Left lung (tissue), 10 donors: ENCODE measurements around the gene NEXN. TPM values are rescaled to one million over a fixed set of nuclear protein-coding genes. Genes with fewer than 3 reads are reported as not detected.

ENCODE experiments used
- ATAC-seq: fragments of 200-7000 bp; cut with Tn5 transposase; one replicate; pipeline ENCODE4 v1.9.1; 2020; ENCODE audit warnings: moderate library complexity
- DNase-seq, 4 donors: peaks; one replicate each; pipeline ENCODE4 v3.0.0-alpha.2; 2013 to 2020
- H3K27ac ChIP-seq, 2 donors: fragments of 200-600 bp; sonication (generic) in 1 of 2; one replicate each; pipeline versions ENCODE4 v1.5.0 to v1.8.0; 2020 to 2021
- H3K27me3 ChIP-seq, 2 donors: fragments of 200-600 bp; sonication (generic) in 1 of 2; one replicate each; pipeline versions ENCODE4 v1.5.0 to v1.8.0; 2020 to 2021
- H3K36me3 ChIP-seq, 2 donors: fragments of 200-600 bp; sonication (generic) in 1 of 2; one replicate each; pipeline versions ENCODE4 v1.5.0 to v1.8.0; 2020 to 2021
- H3K4me1 ChIP-seq, 2 donors: fragments of 200-600 bp; one replicate each; pipeline ENCODE4 v1.8.0; 2021
- H3K4me3 ChIP-seq, 2 donors: fragments of 200-600 bp; sonication (generic) in 1 of 2; one replicate each; pipeline versions ENCODE4 v1.5.0 to v1.8.0; 2020 to 2021; ENCODE audit warnings: mild to moderate bottlenecking in 1 of 2
- H3K9me3 ChIP-seq, 2 donors: fragments of 200-600 bp; sonication (generic) in 1 of 2; one replicate each; pipeline versions ENCODE4 v1.5.0 to v1.8.0; 2020 to 2021
- intact Hi-C, 2 donors: fragments of 100-400 bp; cut with DNase I; formaldehyde crosslinking; loops; one replicate each; pipeline versions ENCODE4 v1.11.2 to v1.14.2; 2022
- polyA plus RNA-seq, 6 donors: library from polyadenylated mRNA; unstranded; fragments of 120-200 nt; gene quantifications; one replicate each; pipeline ENCODE4 v1.2.1, GENCODE V29; 2013; ENCODE audit not compliant: insufficient read length in 6 of 6
- total RNA-seq, 2 donors: library from RNA; stranded (reverse); fragmentation: NEBNext Ultra II Directional; extraction: Animal tissue kit (Norgen Biotek cat#: 25700); gene quantifications; one replicate each; pipeline ENCODE4 v1.2.1, GENCODE V29; 2021
- TF ChIP-seq, protein P1 (sequence below), 2 donors: fragments of 200-600 bp; sonication (generic) in 1 of 2; IDR thresholded peaks; one replicate each; pipeline versions ENCODE4 v1.5.0 to v1.8.0; 2021; ENCODE audit warnings: antibody characterized with exemption in 2 of 2
- donor health status: DM: no; HTN: yes; CAD: no.
- donor health status: DM: no; HTN: no; CAD: no.

Gene NEXN
- total and polyA plus RNA-seq, 8 donors: 17.9 to 45.0 (median 34.9) TPM

DNA sequence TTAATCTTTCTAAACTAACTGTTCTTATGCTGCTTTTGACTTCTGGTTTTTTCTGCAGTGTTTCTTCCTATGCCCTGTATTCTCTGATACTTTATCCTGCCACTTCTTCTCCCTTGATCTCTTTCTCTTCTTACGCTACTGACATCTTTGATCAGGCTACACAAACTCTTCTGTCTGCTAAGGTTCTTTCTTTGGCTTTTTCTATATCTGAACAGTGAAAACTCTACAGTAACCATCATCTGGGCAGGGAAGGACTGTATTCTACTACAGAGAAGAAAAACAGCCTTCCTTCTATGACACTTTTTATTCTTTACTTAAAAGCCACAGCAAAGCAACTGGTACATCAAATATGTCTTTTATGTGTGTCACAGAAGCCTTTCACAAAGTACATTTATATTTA lies 7.4 kb upstream of the NEXN start:
- Histone ChIP-seq H3K4me3 (no peak overlapping the region), H3K27me3 (no peaks in the 10 kb centered on the region), H3K4me1 (no peaks in the 10 kb centered on the region), H3K9me3 (no peaks in the 10 kb centered on the region), H3K36me3 (no peaks in the 10 kb centered on the region), H3K27ac (no peak overlapping the region)
- intact Hi-C loops: loop anchor here in 1 of 2 donors (10.0 kb wide), 1 partner anchor 56 kb away; no protein-coding TSS in a partner anchor
- TF ChIP-seq, protein P1, sequence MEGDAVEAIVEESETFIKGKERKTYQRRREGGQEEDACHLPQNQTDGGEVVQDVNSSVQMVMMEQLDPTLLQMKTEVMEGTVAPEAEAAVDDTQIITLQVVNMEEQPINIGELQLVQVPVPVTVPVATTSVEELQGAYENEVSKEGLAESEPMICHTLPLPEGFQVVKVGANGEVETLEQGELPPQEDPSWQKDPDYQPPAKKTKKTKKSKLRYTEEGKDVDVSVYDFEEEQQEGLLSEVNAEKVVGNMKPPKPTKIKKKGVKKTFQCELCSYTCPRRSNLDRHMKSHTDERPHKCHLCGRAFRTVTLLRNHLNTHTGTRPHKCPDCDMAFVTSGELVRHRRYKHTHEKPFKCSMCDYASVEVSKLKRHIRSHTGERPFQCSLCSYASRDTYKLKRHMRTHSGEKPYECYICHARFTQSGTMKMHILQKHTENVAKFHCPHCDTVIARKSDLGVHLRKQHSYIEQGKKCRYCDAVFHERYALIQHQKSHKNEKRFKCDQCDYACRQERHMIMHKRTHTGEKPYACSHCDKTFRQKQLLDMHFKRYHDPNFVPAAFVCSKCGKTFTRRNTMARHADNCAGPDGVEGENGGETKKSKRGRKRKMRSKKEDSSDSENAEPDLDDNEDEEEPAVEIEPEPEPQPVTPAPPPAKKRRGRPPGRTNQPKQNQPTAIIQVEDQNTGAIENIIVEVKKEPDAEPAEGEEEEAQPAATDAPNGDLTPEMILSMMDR (IDR thresholded peaks at IDR 0.05): no peak
- ATAC-seq (no peak), DNase-seq (no peak)

DNA sequence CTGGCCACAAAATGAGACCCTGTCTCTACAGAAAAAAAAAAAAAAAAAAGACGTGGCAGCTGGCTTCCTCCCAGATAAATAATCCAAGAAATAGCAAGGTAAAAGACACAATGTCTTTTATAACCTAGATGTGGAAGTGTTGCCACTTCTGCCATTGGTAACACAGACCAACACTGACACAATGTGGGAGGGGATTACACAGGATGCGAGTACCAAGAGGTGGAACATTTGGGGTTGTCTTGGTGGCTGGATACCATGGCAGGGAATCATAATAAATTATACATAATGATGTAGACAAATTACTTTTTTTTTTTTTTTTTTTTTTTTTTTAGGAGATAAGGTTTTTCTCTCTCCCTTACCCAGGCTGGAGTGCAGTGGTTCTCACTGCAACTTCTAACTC lies 6.0 kb upstream of the NEXN start:
- intact Hi-C loops: loop anchor here in 1 of 2 donors (10.0 kb wide), 1 partner anchor 58 kb away; no protein-coding TSS in a partner anchor
- TF ChIP-seq, protein P1 (IDR thresholded peaks at IDR 0.05): no peak
- H3K36me3 ChIP-seq: no peaks in the 10 kb centered on the region
- no peaks in the 10 kb centered on the region for H3K27me3 ChIP-seq
- no peak overlapping the region for H3K27ac ChIP-seq
- H3K9me3 ChIP-seq: no peaks in the 10 kb centered on the region
- no peak for DNase-seq
- H3K4me3 ChIP-seq: no peak overlapping the region
- no peak for ATAC-seq
- no peaks in the 10 kb centered on the region for H3K4me1 ChIP-seq

DNA sequence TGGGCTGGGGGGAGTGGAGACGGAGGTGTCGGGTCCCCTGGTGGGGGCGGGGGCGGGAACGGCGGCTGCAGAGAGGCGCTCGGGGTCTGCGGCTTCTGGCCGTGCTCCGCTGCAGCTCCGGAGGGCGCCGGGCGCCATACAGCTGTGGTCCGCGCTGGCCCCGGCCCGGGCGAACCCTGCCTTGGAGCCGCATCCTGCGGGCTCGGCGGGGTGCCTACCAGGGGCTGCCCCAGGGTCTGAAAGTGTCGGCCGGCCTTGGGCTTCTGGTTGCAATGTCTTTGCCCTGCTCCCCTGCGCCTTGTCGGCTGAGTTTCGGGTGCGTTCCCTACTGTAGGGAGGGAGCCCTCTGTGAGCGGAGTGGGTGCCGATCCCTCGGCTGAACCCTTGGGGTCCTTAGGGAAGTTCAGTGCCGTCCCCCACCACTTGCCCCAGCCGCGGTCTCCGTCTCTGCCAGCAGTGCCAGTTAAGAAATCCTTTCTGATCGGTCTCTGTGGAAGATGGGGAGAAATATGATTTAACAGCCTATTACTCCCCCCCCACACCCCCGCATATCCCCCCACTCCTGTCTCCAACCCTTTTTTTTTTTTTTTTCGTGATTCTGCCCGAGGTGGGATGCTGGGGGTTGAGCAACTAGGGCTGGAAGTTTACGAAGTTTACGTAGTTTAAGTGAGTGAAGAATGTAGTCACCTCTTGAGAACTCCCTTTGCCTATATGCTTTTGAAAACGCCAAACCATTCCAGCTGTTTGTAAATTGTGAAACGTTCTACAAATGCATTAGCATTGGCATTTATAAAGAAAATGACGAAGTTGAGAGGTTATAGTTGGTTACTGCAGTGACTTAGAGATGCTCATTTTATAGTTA lies 588 bp downstream of the NEXN start:
- TF ChIP-seq, protein P1 (IDR thresholded peaks at IDR 0.05): no peak
- intact Hi-C loops: loop anchor here in 1 of 2 donors (10.0 kb wide), 1 partner anchor 64 kb away; no protein-coding TSS in a partner anchor
- Histone ChIP-seq H3K4me1 (peaks cover 0 to 10% of the 10 kb centered on the region in 2 donors), H3K36me3 (no peaks in the 10 kb centered on the region), H3K27me3 (peaks cover 0 to 14% of the 10 kb centered on the region in 2 donors), H3K9me3 (no peaks in the 10 kb centered on the region), H3K27ac (peak overlapping the region; percentile 82 to 89), H3K4me3 (peak overlapping the region; percentile 54 to 73)
- ATAC-seq: peak; percentile 69
- peak; percentile 34 to 84 (median 68) for DNase-seq

DNA sequence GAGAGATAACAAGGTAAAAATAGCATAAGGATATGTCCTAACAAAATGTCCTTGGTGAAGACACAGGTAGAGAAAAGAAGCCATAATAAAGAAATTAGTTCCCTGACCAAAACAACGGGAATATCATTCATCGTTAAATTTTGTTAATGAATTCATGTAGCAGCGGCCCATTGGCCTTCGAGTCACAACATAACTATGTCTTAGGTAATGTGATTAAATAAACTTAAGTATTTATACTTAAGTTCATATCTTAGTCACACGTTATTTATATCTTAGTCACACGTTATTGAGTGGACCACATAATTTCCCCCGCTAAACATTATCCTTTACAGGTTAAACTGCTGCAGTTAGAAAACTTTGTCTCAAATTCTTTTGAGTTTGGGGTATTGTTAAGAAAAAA lies 1.2 kb downstream of the NEXN start:
- Histone ChIP-seq H3K27me3 (peaks cover 0 to 14% of the 10 kb centered on the region in 2 donors), H3K4me1 (peaks cover 0 to 10% of the 10 kb centered on the region in 2 donors), H3K4me3 (peak overlapping the region; percentile 54 to 73), H3K36me3 (peaks cover 0 to 3% of the 10 kb centered on the region in 2 donors), H3K9me3 (no peaks in the 10 kb centered on the region), H3K27ac (peak overlapping the region; percentile 82 to 89)
- intact Hi-C loops: loop anchor here in 1 of 2 donors (10.0 kb wide), 1 partner anchor 65 kb away; no protein-coding TSS in a partner anchor
- DNase-seq (peak in 2 of 4 donors; percentile 10 to 17), ATAC-seq (peak; percentile 46)
- TF ChIP-seq, protein P1 (IDR thresholded peaks at IDR 0.05): no peak

DNA sequence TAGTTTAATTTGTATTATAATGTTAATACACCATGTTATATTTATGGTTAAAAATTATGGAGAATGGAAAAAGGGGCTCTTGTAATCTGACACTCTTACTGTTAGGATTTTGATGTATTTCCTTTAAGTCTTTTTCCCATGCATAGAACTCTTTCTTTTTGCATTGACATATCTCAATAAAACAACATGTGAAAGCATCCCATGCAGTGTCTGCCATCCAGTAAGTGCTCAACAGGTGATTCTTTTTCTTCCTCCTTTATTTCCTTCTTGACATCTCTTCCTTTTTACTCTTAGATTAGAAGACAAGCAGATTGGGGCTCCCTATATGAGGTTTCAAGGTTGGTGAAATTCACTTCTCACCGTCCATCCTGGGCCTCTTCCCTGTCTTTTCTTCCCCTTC lies 2.8 kb downstream of the NEXN start:
- H3K9me3 ChIP-seq: no peaks in the 10 kb centered on the region
- DNase-seq (no peak), ATAC-seq (no peak)
- no peak overlapping the region for H3K4me3 ChIP-seq
- intact Hi-C loops: no loop called here
- no peak overlapping the region for H3K27ac ChIP-seq
- peaks cover 0 to 14% of the 10 kb centered on the region in 2 donors for H3K27me3 ChIP-seq
- H3K4me1 ChIP-seq: peaks cover 0 to 10% of the 10 kb centered on the region in 2 donors
- peaks cover 0 to 3% of the 10 kb centered on the region in 2 donors for H3K36me3 ChIP-seq
- TF ChIP-seq, protein P1 (IDR thresholded peaks at IDR 0.05): no peak
